ENCODE results near the gene PDHX.

The PDHX gene

GRCh38 chr11:34990916-34991315 is 74.5 kb downstream of the PDHX start:
- no peak for DNase-seq (ENCODE audit: low read depth)

- DNase-seq (ENCODE audit: low read depth): no peak
Observed at GRCh38 chr11:34994854-34995253, 78.4 kb downstream of the PDHX start.

GRCh38 chr11:34996958-34997357 is 80.5 kb downstream of the PDHX start:
- no peak for DNase-seq (ENCODE audit: low read depth)

- no peak for DNase-seq (ENCODE audit: low read depth)
Observed at GRCh38 chr11:34997952-34998528, 81.6 kb downstream of the PDHX start.

GRCh38 chr11:34999453-34999852 is 83.0 kb downstream of the PDHX start:
- no peak for DNase-seq (ENCODE audit: low read depth)

- DNase-seq (ENCODE audit: low read depth): no peak
Observed at GRCh38 chr11:35003186-35003585, 86.8 kb downstream of the PDHX start.

GRCh38 chr11:35003658-35004057 is 87.2 kb downstream of the PDHX start:
- no peak for DNase-seq (ENCODE audit: low read depth)

GRCh38 chr11:35005141-35005780 is 88.8 kb downstream of the PDHX start:
- no peak for DNase-seq (ENCODE audit: low read depth)

GRCh38 chr11:35006389-35007128 is 90.1 kb downstream of the PDHX start:
- no peak for DNase-seq (ENCODE audit: low read depth)

- no peak for DNase-seq (ENCODE audit: low read depth)
Observed at GRCh38 chr11:35007277-35007676, 90.9 kb downstream of the PDHX start.

- peak; percentile 67 for DNase-seq (ENCODE audit: low read depth)
Observed at GRCh38 chr11:35009191-35009943, 92.9 kb downstream of the PDHX start.

- no peak for DNase-seq (ENCODE audit: low read depth)
Observed at GRCh38 chr11:35009944-35010342, 93.5 kb downstream of the PDHX start.

- no peak for DNase-seq (ENCODE audit: low read depth)
Observed at GRCh38 chr11:35010654-35011053, 94.2 kb downstream of the PDHX start.

GRCh38 chr11:35011389-35011788 is 95.0 kb downstream of the PDHX start:
- DNase-seq (ENCODE audit: low read depth): no peak

- DNase-seq (ENCODE audit: low read depth): no peak
Observed at GRCh38 chr11:35011944-35012343, 95.5 kb downstream of the PDHX start.

GRCh38 chr11:35012467-35013191 is 96.2 kb downstream of the PDHX start:
- DNase-seq (ENCODE audit: low read depth): no peak

GRCh38 chr11:35013514-35014233 is 97.3 kb downstream of the PDHX start:
- DNase-seq (ENCODE audit: low read depth): peak; percentile 51

GRCh38 chr11:35014346-35014745 is 97.9 kb downstream of the PDHX start:
- DNase-seq (ENCODE audit: low read depth): peak; percentile 92

- DNase-seq (ENCODE audit: low read depth): no peak
Observed at GRCh38 chr11:35015621-35016387, 99.4 kb downstream of the PDHX start.

- DNase-seq (ENCODE audit: low read depth): no peak
Observed at GRCh38 chr11:35016916-35017315, 100.5 kb downstream of the PDHX start.

All from GM04503 (cell line).